ENCODE data around the gene STK17A. TPM values are rescaled to one million over a fixed set of nuclear protein-coding genes. Genes with fewer than 3 reads are reported as not detected.

The STK17A gene
- total RNA-seq, 1 experiment from 2014 or later = 21.3 TPM

- TF ChIP-seq TCF7L2 (IDR thresholded peaks at IDR 0.05; ENCODE audit: low read depth, low read length) (no peak), CTCF (IDR thresholded peaks at IDR 0.05) (no peak), SIN3A (IDR thresholded peaks at IDR 0.05; ENCODE audit: borderline replicate concordance, insufficient read depth, low read depth, low read length) (no peak), REST (IDR thresholded peaks at IDR 0.05; ENCODE audit: insufficient read depth in 1 of 2, low read depth in 2 of 2, low read length in 1 of 2) (no peak), POLR2AphosphoS5 (IDR thresholded peaks at IDR 0.05; ENCODE audit: low read depth, low read length) (no peak)
- H3K4me3 ChIP-seq (ENCODE audit: low read depth in 2 of 2, low read length in 2 of 2) = no peak overlapping the region
- ChIA-PET CTCF (no interaction called here), POLR2A (no interaction called here)
- DNase-seq (ENCODE audit: low read depth, low spot score) (no peak), ATAC-seq (no peak)
- no peaks in the 10 kb centered on the region for H3K4me1 ChIP-seq (ENCODE audit: control insufficient read depth, insufficient read depth, low read length)
- intact Hi-C loops (cut with micrococcal nuclease; ENCODE audit: unreplicated experiment) = no loop called here
- no peaks in the 10 kb centered on the region for H3K9me3 ChIP-seq (ENCODE audit: control insufficient read depth, insufficient read depth, low read depth, low read length)
- in situ Hi-C loops (cut with HindIII; ENCODE audit: low pct_unique_long_range_greater_than_20kb, low sequenced_read_pairs) = no loop called here
- H3K27me3 ChIP-seq (ENCODE audit: control insufficient read depth, insufficient read depth, low read length) = peaks cover 33% of the 10 kb centered on the region
- no peaks in the 10 kb centered on the region for H3K36me3 ChIP-seq (ENCODE audit: control insufficient read depth, insufficient read depth, low read length)
- H3K27ac ChIP-seq (ENCODE audit: low read length) = no peak overlapping the region
- no TSS peak for BruUV-seq (replicated peaks)
Measured at GRCh38 chr7:43562383-43562782, 20.5 kb upstream of the STK17A start.

GRCh38 chr7:43565786-43566185, 17.1 kb upstream of the STK17A start:
- CTCF ChIA-PET = interaction anchor here (0.6 kb wide), 1 partner anchor 1466 kb away, joined by 5 read pairs; no protein-coding TSS in a partner anchor

More at GRCh38 chr7:43565786-43566185, 17.1 kb upstream of the STK17A start:
- intact Hi-C loops (cut with micrococcal nuclease; ENCODE audit: unreplicated experiment) (no loop called here), in situ Hi-C loops (cut with HindIII; ENCODE audit: low pct_unique_long_range_greater_than_20kb, low sequenced_read_pairs) (no loop called here)
- Histone ChIP-seq H3K27ac (ENCODE audit: low read length) (no peak overlapping the region), H3K4me1 (ENCODE audit: control insufficient read depth, insufficient read depth, low read length) (no peaks in the 10 kb centered on the region), H3K36me3 (ENCODE audit: control insufficient read depth, insufficient read depth, low read length) (no peaks in the 10 kb centered on the region), H3K4me3 (ENCODE audit: low read depth in 2 of 2, low read length in 2 of 2) (no peak overlapping the region), H3K27me3 (ENCODE audit: control insufficient read depth, insufficient read depth, low read length) (peaks cover 19% of the 10 kb centered on the region; the same call in 1 of the 2 replicates), H3K9me3 (ENCODE audit: control insufficient read depth, insufficient read depth, low read depth, low read length) (no peaks in the 10 kb centered on the region)
- POLR2A ChIA-PET = no interaction called here
- ATAC-seq = no peak; the same call in 1 of the 2 replicates
- no TSS peak for BruUV-seq (replicated peaks)
- TF ChIP-seq REST (IDR thresholded peaks at IDR 0.05; ENCODE audit: insufficient read depth in 1 of 2, low read depth in 2 of 2, low read length in 1 of 2) (no peak), SIN3A (IDR thresholded peaks at IDR 0.05; ENCODE audit: borderline replicate concordance, insufficient read depth, low read depth, low read length) (no peak), CTCF (IDR thresholded peaks at IDR 0.05) (no peak), POLR2AphosphoS5 (IDR thresholded peaks at IDR 0.05; ENCODE audit: low read depth, low read length) (no peak), TCF7L2 (IDR thresholded peaks at IDR 0.05; ENCODE audit: low read depth, low read length) (no peak)
- no peak for DNase-seq (ENCODE audit: low read depth, low spot score)
